GM04503 (cell line): ENCODE measurements around the gene SEZ6.
A peak's percentile ranks its signal among the peaks of the same experiment; 100 is the strongest.

Experiments
- DNase-seq: peaks from one replicate; pipeline ENCODE4 v3.0.0-alpha.2; 2012; ENCODE audit warnings: low read depth

The SEZ6 gene, protein sequence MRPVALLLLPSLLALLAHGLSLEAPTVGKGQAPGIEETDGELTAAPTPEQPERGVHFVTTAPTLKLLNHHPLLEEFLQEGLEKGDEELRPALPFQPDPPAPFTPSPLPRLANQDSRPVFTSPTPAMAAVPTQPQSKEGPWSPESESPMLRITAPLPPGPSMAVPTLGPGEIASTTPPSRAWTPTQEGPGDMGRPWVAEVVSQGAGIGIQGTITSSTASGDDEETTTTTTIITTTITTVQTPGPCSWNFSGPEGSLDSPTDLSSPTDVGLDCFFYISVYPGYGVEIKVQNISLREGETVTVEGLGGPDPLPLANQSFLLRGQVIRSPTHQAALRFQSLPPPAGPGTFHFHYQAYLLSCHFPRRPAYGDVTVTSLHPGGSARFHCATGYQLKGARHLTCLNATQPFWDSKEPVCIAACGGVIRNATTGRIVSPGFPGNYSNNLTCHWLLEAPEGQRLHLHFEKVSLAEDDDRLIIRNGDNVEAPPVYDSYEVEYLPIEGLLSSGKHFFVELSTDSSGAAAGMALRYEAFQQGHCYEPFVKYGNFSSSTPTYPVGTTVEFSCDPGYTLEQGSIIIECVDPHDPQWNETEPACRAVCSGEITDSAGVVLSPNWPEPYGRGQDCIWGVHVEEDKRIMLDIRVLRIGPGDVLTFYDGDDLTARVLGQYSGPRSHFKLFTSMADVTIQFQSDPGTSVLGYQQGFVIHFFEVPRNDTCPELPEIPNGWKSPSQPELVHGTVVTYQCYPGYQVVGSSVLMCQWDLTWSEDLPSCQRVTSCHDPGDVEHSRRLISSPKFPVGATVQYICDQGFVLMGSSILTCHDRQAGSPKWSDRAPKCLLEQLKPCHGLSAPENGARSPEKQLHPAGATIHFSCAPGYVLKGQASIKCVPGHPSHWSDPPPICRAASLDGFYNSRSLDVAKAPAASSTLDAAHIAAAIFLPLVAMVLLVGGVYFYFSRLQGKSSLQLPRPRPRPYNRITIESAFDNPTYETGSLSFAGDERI

DNA sequence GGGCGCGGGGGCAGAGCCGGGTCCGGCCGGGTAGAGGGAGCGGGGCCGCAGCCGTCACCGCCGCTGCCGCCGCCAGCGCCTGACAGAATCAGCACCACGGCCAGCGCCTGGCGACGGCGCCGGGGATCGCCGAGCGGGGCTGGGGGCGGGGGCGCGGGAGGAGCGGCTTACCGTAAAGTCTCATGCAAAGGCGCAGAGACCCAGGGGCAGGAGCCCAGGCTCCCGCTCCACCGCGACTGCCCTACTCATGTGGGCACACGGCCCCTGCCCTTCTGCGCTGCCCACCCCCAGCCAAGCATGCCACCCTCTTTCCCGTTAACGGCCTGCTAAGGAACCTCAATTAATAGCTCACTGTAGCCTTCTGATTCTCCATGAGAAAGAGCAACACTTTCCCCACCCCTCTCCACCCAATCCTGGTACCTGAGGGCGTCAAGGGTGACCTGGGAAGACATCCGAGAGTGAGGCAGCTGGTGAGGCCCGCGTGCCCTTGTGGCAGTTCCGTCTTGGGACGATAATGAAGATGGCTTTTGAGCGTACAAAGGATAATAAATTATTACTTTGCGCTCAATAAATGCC lies at the start of gene SEZ6:
Gene SEZ6, minus strand, starts transcription at position 98 of the 576 bp plus-strand sequence. CDS start 164 bp downstream, outside the sequence.
- DNase-seq = no peak

DNA sequence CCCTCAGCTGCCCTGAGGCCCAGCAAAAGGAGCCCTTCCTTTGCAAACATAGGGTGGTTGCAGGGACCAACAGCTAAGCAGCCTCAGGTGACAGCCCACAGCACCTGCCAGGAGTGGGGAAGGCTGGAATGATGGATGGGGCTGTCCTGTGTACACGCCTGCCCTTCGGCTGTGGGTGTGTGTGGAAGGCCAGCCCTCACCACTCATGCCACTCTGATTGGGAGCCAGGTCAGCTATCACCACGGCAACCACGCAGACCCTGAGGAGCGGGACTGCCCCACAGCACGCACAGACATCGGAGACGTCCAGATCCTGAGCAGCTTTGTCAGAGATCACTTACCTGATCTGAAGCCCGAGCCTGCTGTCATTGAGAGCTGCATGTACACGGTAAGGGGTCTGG lies 49.0 kb upstream of the SEZ6 start:
- DNase-seq = no peak

DNA sequence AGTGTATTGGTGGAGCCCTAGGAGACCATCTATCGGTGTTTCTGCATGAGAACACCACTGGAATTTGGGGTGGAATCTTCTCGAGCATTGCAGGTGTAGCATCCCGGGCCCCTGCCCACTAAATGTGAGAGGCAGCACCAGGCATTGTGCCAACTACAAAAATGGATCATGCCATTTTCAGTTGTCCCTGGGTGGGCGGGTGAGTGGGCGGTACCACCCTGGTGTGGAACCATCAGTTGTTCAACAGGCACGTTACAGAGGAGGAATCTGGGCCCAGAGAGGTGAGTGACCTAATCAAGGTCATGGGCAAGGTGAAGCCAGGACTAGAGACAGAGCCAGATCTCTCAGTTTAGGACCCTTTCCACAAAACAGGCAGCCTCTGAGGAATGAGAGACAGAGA lies 45.9 kb upstream of the SEZ6 start:
- DNase-seq = no peak

DNA sequence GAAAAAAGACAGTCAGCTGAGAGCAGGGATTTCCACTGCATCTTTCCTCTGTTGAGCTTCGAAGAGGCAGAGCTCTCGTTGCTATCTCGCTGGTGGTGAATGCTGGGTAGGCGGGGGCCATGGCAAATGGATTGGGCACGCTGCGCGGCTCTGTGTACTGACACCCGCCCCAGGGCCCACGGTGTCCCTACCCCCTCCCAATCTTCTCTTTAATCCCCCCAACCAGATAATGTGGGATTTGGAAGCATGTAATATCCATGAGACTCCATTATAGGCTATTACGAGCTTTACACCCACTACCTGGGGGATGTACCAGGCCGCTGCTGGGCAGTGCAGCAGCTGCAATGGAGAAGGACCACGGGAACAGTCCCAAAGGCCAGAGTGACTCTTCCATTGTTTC lies 45.4 kb upstream of the SEZ6 start:
- DNase-seq = no peak

DNA sequence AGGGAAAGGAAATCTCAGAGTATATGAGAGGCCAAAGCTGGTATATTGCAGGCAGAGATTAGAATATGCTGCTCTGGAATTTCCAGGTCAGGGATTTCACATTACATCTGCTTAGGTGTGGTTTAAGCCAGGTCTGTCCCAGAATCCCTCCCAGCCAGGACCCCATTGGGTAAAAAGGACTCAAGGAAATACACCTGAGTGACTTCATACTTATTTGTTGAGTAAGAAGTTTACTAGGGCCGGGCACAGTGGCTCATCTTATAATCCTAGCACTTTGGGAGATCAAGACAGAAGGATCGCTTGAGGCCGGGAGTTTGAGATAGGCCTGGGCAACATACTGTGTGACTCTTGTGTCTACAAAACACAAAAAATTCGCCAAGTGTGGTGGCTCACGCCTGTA lies 44.3 kb upstream of the SEZ6 start:
- DNase-seq = no peak

DNA sequence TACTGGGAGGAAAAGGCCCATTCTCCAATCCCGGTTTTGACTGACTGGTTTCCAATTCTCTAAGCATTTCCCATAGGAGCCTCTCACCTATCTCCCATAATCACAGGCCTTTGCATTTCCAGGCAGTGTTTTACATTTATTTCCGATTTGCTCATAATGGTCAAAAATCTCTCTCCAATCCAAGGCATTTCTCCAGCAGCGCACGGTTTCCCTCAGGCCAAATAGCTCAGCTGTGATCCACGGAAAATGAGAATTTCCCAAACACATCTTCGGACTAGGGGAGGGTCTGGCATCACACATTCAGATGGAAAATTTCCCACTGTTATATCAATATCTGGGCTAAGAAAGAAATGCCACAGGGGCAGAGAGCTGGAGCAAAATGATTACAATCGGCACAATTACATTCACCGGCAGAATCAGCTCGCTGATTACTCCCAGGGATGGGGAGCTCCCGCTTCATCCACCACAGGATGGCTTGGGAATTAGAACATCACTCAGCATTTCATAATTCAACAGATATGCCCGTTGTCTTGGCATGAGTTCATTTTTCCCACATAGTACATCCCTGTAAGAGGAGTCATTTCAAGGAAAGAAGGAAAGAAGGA lies 43.8 kb upstream of the SEZ6 start:
- DNase-seq = no peak

DNA sequence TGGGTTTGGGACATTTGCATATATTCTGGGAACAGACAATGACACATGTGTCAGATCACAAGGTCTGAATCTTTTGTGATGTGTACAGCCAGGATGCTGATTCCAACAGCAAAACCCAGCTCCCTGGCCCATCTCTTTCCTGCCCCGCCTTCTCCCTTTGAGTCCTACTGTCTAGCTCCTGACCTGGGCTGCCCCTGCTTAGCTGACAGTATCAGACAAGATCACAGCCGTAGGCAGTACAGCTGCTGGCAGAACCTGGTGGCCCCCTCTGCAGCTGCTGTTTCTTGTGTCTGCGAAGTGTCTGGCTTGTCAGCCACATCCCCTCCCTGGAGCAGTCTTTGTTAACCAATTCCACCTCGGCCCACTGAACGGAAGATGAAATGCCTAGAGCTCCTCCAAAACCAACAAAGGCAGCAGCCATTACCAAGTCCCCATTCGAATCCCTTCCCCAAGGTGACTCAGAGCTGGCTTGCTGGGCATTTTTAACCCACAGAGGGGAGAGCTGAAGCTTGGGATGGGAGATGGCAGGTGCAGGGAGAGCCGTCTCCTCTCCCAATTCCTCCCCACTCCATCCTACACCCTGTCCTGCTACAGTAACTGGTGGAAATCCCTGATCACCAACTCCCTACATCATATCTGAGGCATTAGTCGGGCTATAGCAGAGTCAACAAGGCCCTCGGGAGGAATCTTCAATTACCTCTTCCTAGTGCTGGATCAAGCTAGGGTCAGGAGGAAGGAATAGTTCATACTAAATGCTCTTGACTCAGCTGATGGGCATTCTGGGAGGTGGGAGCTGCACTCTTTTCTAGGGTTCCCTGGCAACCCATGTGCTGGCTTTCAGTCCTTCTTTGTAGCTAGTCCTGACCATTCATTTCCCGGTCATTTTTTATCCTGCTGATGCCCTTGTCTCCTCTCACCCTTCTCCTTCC lies 42.9 kb upstream of the SEZ6 start:
- no peak for DNase-seq

DNA sequence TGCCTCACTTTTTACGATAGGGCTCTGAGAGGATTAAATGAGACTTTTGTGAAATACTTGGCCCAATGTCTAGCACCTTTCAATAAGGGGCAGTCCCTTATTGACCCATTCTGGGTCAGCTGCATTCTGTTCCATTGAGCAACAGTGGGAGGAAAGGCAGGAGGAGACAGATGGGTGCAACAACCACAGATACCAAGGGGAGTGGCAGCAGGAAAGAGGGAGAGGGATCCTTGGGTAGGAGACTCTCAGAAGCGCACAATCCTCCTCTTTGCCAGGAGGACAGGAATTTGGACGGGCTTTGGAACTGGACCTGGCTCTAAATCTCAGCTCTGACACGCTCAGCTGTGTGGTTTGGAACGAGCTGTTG lies 40.6 kb upstream of the SEZ6 start:
- DNase-seq = no peak

DNA sequence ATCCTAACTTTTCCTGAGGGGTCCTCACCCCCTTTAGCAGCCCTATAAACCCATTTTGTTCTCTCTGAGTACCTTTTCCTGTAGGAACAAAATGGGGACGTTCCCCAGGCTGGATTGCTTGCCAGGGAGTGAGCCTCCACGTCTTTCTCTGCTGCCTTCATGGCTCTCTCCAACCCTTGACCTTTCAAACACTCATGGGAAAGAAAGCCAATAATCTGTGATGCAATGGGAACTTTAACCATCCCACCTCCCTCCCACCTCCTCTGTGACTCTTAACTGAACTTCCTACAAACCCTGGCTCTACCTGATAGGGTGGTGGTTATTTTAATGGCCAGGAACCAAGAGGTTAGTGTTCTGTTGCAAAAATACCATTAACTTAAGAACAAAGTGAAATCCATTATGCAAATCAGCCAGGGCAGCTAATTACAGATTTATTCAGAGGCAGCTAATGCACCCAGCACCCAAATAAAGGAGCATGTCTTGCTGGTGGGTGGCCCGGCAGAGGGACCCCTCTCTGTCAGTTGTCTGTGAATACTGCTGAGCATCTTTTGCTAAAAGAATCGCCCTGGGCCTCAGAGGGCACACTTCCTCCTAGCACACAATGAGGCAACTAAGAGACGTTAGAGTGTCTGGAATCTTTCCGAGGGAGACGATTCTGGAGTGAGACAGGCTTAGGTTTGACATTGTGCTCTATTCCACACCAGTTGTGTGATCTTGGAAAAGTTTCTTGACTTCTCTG lies 40.1 kb upstream of the SEZ6 start:
- DNase-seq = no peak

DNA sequence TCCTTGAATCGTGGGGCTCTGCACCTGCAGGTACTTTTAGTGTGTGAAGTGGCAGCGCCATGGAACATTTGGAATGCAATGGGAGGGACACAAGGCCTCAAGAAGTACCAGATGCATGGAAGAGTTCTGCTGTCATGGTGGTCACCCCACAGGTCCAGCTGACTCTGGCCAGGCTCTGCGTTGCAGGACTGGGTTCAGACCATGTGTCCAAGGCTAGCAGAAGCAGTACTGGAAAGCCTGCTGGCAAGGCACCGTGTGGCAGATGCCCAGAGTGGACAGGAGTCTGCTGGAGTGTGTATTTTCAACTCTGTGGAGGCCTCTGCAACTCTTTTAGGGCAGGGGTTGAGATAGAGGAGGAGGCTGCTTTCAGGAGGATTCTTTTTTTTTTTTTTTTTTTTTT lies 39.2 kb upstream of the SEZ6 start:
- DNase-seq = no peak

DNA sequence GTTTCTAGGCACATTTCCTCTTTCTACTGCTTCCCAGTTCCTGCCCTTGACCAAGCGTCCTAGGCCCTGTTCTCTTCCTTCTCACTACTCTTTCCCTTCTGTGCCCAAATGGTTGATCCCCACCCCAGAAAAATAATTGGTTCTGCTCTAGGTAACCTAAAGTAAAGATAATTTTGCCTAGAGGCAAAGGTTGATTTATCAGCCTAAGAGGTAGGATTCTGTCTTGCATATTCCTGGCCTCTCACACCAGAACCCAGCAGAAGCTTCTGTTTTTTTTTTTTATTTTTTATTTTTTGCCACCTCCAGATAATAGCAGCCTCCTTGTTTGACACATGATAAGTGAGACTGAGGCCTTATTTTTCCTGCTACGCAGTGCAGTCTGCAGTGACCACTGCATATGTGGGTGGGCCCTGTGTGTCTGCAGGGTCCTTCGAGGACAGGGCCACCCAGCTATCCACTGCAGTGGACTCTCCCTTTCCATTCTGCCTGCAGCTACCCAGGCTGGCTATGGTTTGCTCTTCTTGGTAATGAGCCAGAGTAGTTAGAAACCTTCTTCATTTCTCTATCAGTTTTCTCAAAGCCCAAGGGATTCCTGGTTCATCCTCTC lies 37.8 kb upstream of the SEZ6 start:
- no peak for DNase-seq

DNA sequence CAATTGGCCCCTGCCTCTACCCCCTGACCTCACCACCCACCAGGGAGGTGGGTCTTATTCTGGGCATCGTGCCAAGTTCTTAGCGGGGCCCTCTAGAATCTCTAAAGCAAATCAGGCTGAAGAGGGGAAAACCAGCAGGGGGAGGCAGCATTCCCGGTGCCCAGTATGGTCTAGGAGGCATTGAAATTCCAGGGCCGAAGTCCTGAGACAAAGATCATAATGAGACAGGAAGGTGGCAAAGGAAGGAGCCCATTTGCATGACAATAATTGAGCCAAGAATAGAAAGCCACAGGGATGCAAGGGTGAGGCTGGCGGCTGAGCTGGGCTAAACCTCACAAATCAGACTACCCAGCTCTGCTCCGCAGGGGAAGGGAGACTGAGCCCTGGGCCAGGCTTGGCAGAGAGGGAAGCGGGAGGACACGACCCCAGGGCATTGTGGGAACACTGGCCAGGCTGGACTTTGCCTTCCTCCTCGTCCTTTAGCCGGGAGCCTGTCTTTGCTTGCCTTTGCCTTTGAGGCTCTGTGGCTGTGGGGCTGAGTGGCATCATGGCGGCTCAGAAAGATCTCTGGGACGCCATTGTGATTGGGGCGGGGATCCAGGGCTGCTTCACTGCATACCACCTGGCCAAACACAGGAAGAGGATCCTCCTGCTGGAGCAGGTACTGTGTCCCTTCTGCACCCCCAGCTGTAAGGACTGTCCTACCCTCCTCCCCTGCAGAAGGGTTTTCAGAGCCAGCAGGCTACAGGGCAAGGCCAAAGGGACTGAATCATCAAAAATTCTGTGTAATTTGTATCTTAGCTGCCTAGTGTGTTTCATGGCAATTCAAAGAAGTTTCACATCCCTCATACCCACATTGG lies 37.1 kb upstream of the SEZ6 start, which contains the start of gene PIPOX:
Gene PIPOX, plus strand, starts transcription at position 463 of the 860 bp plus-strand sequence. Its CDS starts 85 bp downstream, at position 548.
- no peak for DNase-seq

DNA sequence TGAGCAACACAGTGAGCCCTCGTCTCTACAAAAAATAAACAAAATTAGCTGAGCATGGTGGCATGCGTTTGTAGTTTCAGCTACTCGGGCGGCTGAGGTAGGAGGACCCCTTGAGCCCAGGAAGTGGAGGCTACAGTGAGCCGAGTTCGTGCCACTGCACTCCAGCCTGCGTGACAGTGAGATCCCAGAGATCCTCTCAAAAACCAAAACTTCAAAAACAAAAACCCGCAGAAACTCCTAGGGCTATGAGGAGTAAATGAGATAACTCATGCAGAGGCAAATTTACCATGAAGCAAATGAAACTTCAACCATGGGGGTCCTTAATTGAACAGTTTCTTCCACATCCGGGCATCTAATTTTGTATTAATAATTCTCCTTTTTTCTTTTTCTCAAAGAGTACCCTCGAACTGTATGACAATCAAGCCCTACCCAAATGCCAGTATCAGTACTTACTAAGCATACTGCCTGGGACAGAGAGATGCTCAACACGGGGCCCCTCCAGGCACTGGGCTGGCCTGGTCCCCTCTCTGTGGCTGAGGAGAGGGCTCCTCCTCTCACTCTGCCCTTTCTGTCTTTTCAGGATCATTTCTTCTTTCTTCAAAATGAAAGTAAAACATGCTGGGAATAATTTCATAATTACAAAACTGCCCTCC lies 36.3 kb upstream of the SEZ6 start:
- DNase-seq = no peak

DNA sequence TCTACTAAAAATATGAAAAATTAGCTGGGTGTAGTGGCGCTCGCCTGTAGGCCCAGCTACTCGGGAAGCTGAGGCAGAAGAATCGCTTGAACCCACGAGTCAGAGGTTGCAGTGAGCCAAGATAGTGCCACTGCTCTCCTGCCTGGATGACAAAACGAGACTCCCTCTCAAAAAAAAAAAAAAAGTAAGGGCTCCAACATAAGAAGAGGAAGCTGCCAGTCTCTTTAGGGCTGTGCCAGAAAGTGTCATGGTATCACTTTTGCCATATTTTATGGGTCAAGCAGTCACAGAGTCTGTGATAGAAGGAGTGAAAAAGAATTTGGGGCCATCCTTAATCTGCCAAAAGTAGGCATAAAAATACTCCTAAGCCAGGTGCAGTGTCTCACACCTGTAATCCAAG lies 35.7 kb upstream of the SEZ6 start:
- no peak for DNase-seq

DNA sequence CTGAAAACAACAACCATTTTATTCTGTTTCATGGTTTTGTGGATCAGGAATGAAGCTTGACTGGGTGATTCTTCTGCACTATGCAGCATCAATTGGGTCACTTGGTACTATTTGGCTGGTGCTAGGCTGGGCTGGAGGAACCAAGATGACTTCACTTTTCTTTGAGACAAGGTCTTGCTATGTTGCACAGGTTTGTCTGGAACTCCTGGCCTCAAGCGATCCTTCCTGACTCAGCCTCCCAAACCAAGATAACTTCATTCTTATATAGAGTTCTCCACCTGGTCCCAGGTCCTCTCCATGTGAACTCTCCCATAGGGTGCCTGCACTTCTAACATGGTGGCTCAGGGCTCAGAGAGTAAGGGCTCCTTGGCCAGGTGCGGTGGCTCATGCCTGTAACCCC lies 35.3 kb upstream of the SEZ6 start:
- DNase-seq = no peak

DNA sequence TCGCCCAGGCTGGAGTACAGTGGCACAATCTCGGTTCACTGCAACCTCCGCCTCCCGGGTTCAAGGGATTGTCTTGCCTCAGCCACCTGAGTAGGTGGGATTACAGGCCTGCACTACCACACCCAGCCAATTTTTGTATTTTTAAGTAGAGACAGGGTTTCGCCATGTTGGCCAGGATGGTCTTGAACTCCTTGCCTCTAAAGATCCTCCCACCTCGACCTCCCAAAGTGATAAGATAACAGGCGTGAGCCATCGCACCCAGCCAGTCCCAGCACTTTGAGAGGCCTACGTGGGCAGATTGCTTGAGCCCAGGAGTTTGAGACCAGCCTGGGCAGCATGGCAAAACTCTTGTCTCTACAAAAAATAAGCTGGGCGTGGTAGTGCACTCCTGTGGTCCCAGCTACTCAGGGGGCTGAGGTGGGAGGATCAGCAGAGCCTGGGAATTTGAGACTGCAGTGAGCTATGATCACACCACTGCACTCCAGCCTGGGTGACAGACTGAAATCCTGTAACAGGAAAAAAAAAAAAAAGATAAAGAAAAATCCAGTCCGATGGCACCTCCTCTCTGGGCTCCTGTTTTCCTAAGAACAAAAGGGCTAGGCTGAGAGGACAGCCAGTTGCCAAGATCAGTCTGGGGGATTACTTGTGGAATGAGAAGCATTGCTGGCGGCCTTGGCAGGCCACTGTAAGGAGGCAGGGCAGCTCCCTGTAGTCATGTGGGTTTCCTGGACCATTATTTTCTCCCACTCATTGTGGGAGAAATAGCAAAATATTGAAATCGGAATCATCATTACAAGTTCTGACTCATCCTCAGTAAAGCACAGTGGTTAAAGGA lies 34.1 kb upstream of the SEZ6 start:
- DNase-seq = peak; percentile 64

DNA sequence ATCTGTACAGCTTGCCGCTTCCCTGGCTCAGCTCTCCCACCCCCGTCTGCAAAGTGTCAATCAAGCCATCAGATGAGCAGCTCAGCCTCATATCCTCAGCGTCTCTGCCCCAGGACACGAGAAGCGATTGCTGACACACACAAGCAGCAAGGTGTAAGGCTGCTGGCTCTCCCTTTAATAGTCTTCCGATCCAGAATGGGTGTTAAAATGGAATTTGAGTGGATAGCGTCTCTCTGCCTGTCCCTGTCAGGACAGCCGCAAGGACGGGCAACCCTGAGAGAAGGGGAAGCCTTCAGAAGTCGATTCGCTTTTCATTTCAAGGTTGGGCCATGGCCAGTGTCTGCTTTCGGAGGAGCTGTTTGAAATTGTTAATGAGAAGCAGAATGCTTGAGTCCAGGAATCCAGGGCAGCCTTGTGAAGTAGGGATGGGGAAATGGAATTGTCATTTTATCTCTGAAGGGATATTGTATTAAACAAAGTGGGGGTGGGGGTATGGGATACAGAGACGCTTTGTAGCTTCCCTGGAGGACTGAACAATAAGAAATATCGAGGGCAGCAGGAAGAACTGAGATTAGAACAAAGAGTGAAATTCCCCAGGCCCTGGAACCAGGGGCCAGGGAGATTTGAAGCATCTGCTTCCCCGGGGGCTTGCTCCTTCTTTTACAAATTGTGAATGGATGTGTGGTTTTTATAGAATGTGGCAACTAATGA lies 32.4 kb upstream of the SEZ6 start:
- DNase-seq = no peak
